Pulmonary artery endothelial cell (primary cell): Measurements from ENCODE around the gene CCDC170. TPM values are rescaled to one million over a fixed set of nuclear protein-coding genes. Genes with fewer than 3 reads are reported as not detected.
"Not testable (repeated sequence)": the region's sequence is repeated elsewhere in the genome, so short reads cannot be mapped to it uniquely, and the experiment has no call there.

Experiments used
- DNase-seq: peaks from one replicate; pipeline ENCODE4 v3.0.0-alpha.2; 2011; ENCODE audit warnings: low read depth, low spot score
- total RNA-seq: library from RNA; depleted of rRNA; stranded (reverse); fragments of >200 nt; gene quantifications from 2 replicates; pipeline ENCODE4 v1.2.3, GENCODE V29; 2014

The CCDC170 gene
- total RNA-seq, 1 donor from 2014 or later = 0.20 TPM

GRCh38 chr6:151493161-151493803, 535 bp upstream of the CCDC170 start:
- no peak for DNase-seq

GRCh38 chr6:151494235-151494935, 568 bp downstream of the CCDC170 start:
- DNase-seq = no peak

- DNase-seq = no peak
Measured at GRCh38 chr6:151494936-151495320, 1.1 kb downstream of the CCDC170 start.

GRCh38 chr6:151495380-151495779, 1.6 kb downstream of the CCDC170 start:
- no peak for DNase-seq

GRCh38 chr6:151497905-151498304, 4.1 kb downstream of the CCDC170 start:
- DNase-seq = no peak

GRCh38 chr6:151498327-151498726, 4.5 kb downstream of the CCDC170 start:
- DNase-seq = no peak

GRCh38 chr6:151499551-151499950, 5.7 kb downstream of the CCDC170 start:
- DNase-seq = no peak

GRCh38 chr6:151501511-151502136, 7.8 kb downstream of the CCDC170 start:
- no peak for DNase-seq

- no peak for DNase-seq
Measured at GRCh38 chr6:151502499-151502898, 8.7 kb downstream of the CCDC170 start.

GRCh38 chr6:151506761-151507160, 12.9 kb downstream of the CCDC170 start:
- no peak for DNase-seq

GRCh38 chr6:151509048-151509447, 15.2 kb downstream of the CCDC170 start:
- no peak for DNase-seq

GRCh38 chr6:151512481-151512880, 18.7 kb downstream of the CCDC170 start:
- no peak for DNase-seq

GRCh38 chr6:151514000-151514730, 20.3 kb downstream of the CCDC170 start:
- DNase-seq = no peak

- not testable (repeated sequence) for DNase-seq
Measured at GRCh38 chr6:151518992-151519391, 25.2 kb downstream of the CCDC170 start.

- DNase-seq = no peak
Measured at GRCh38 chr6:151523034-151523433, 29.2 kb downstream of the CCDC170 start.

GRCh38 chr6:151524059-151524458, 30.2 kb downstream of the CCDC170 start:
- no peak for DNase-seq

GRCh38 chr6:151534576-151534975, 40.8 kb downstream of the CCDC170 start:
- peak; percentile 36 for DNase-seq

GRCh38 chr6:151535476-151536187, 41.8 kb downstream of the CCDC170 start:
- no peak for DNase-seq

GRCh38 chr6:151536188-151536479, 42.3 kb downstream of the CCDC170 start:
- no peak for DNase-seq

GRCh38 chr6:151537556-151537955, 43.7 kb downstream of the CCDC170 start:
- no peak for DNase-seq

- no peak for DNase-seq
Measured at GRCh38 chr6:151539506-151540268, 45.9 kb downstream of the CCDC170 start.
